ENCODE measurements around the gene CLASP1. TPM values are rescaled to one million over a fixed set of nuclear protein-coding genes. Genes with fewer than 3 reads are reported as not detected.
"Not testable (repeated sequence)": the region's sequence is repeated elsewhere in the genome, so short reads cannot be mapped to it uniquely, and the experiment has no call there.

Gene CLASP1
- polyA plus RNA-seq, 3 donors = 7.9 to 17.1 (median 16.2) TPM

GRCh38 chr2:121338281-121338680 lies 311.0 kb downstream of the CLASP1 start:
- 85 to 91% (median 91%) methylated on average over 18 to 20 of the region's 20 CpGs for WGBS, 3 donors
- H3K27ac ChIP-seq (ENCODE audit: low read depth, low read length) = no peak overlapping the region

- no peak overlapping the region for H3K27ac ChIP-seq (ENCODE audit: low read depth, low read length)
- WGBS, 3 donors = 84 to 89% (median 84%) methylated on average over 18 of the region's 18 CpGs
Measured at GRCh38 chr2:121336528-121337294, 312.6 kb downstream of the CLASP1 start.

- no peak overlapping the region for H3K27ac ChIP-seq (ENCODE audit: low read depth, low read length)
Measured at GRCh38 chr2:121335294-121336290, 313.7 kb downstream of the CLASP1 start.

GRCh38 chr2:121334581-121335293 lies 314.5 kb downstream of the CLASP1 start:
- 65 to 84% (median 84%) methylated on average over 14 of the region's 14 CpGs for WGBS, 3 donors
- H3K27ac ChIP-seq (ENCODE audit: low read depth, low read length) = no peak overlapping the region

More at GRCh38 chr2:121335294-121336290, 313.7 kb downstream of the CLASP1 start:
- WGBS, 3 donors = 54 to 72% (median 64%) methylated on average over 21 to 22 of the region's 22 CpGs

GRCh38 chr2:121333834-121334558 lies 315.3 kb downstream of the CLASP1 start:
- no peak overlapping the region for H3K27ac ChIP-seq (ENCODE audit: low read depth, low read length)
- WGBS, 3 donors = 62 to 82% (median 68%) methylated on average over 12 of the region's 12 CpGs

- H3K27ac ChIP-seq (ENCODE audit: low read depth, low read length) = no peak overlapping the region
- WGBS, 3 donors = 69 to 83% (median 82%) methylated on average over 15 to 17 of the region's 17 CpGs
Measured at GRCh38 chr2:121333231-121333630, 316.0 kb downstream of the CLASP1 start.

GRCh38 chr2:121331324-121331723 lies 317.9 kb downstream of the CLASP1 start:
- WGBS, 3 donors = 87 to 90% (median 89%) methylated on average over 8 of the region's 8 CpGs
- not testable (repeated sequence) for H3K27ac ChIP-seq (ENCODE audit: low read depth, low read length)

- no peak overlapping the region for H3K27ac ChIP-seq (ENCODE audit: low read depth, low read length)
- WGBS, 3 donors = 91 to 92% (median 91%) methylated on average over 15 of the region's 15 CpGs
Measured at GRCh38 chr2:121330921-121331320, 318.3 kb downstream of the CLASP1 start.

GRCh38 chr2:121329786-121330185 lies 319.5 kb downstream of the CLASP1 start:
- WGBS, 3 donors = 90 to 91% (median 91%) methylated on average over 6 of the region's 6 CpGs

GRCh38 chr2:121326628-121327027 lies 322.6 kb downstream of the CLASP1 start:
- WGBS, 3 donors = 85 to 96% (median 89%) methylated on average over 8 of the region's 8 CpGs
- no peak overlapping the region for H3K27ac ChIP-seq (ENCODE audit: low read depth, low read length)

More at GRCh38 chr2:121329786-121330185, 319.5 kb downstream of the CLASP1 start:
- H3K27ac ChIP-seq (ENCODE audit: low read depth, low read length) = no peak overlapping the region

GRCh38 chr2:121324601-121325000 lies 324.7 kb downstream of the CLASP1 start:
- H3K27ac ChIP-seq (ENCODE audit: low read depth, low read length) = no peak overlapping the region
- 87 to 96% (median 94%) methylated on average over 7 of the region's 7 CpGs for WGBS, 3 donors

- H3K27ac ChIP-seq (ENCODE audit: low read depth, low read length) = no peak overlapping the region
- WGBS, 3 donors = 80 to 86% (median 85%) methylated on average over 8 of the region's 8 CpGs
Measured at GRCh38 chr2:121321476-121321875, 327.8 kb downstream of the CLASP1 start.

GRCh38 chr2:121319941-121320340 lies 329.3 kb downstream of the CLASP1 start:
- H3K27ac ChIP-seq (ENCODE audit: low read depth, low read length) = no peak overlapping the region
- 56 to 81% (median 80%) methylated on average over 3 of the region's 3 CpGs for WGBS, 3 donors

- WGBS, 3 donors = 84 to 91% (median 84%) methylated on average over 7 of the region's 7 CpGs
- no peak overlapping the region for H3K27ac ChIP-seq (ENCODE audit: low read depth, low read length)
Measured at GRCh38 chr2:121316986-121317385, 332.3 kb downstream of the CLASP1 start.

- WGBS, 3 donors = 88 to 90% (median 90%) methylated on average over 15 of the region's 15 CpGs
Measured at GRCh38 chr2:121313701-121314100, 335.6 kb downstream of the CLASP1 start.

GRCh38 chr2:121309801-121310200 lies 339.5 kb downstream of the CLASP1 start:
- no peak overlapping the region for H3K27ac ChIP-seq (ENCODE audit: low read depth, low read length)
- WGBS, 3 donors = 17 to 49% (median 22%) methylated on average over 3 of the region's 3 CpGs

More at GRCh38 chr2:121313701-121314100, 335.6 kb downstream of the CLASP1 start:
- H3K27ac ChIP-seq (ENCODE audit: low read depth, low read length) = not testable (repeated sequence)

- H3K27ac ChIP-seq (ENCODE audit: low read depth, low read length) = no peak overlapping the region
Measured at GRCh38 chr2:121309323-121309722, 339.9 kb downstream of the CLASP1 start.

GRCh38 chr2:121307048-121307447 lies 342.2 kb downstream of the CLASP1 start:
- WGBS, 3 donors = 90 to 95% (median 93%) methylated on average over 2 of the region's 2 CpGs
- no peak overlapping the region for H3K27ac ChIP-seq (ENCODE audit: low read depth, low read length)

All from adipose tissue (tissue), 3 donors.